ELR (cell line): ENCODE results near the gene SMYD3.
"Not testable (repeated sequence)": the region's sequence is repeated elsewhere in the genome, so short reads cannot be mapped to it uniquely, and the experiment has no call there.

Experiments
- DNase-seq: peaks from one replicate; pipeline ENCODE4 v3.0.0-alpha.2; 2015; ENCODE audit warnings: low read depth

Gene SMYD3

GRCh38 chr1:246024118-246024517 lies 483.0 kb downstream of the SMYD3 start:
- not testable (repeated sequence) for DNase-seq

DNA sequence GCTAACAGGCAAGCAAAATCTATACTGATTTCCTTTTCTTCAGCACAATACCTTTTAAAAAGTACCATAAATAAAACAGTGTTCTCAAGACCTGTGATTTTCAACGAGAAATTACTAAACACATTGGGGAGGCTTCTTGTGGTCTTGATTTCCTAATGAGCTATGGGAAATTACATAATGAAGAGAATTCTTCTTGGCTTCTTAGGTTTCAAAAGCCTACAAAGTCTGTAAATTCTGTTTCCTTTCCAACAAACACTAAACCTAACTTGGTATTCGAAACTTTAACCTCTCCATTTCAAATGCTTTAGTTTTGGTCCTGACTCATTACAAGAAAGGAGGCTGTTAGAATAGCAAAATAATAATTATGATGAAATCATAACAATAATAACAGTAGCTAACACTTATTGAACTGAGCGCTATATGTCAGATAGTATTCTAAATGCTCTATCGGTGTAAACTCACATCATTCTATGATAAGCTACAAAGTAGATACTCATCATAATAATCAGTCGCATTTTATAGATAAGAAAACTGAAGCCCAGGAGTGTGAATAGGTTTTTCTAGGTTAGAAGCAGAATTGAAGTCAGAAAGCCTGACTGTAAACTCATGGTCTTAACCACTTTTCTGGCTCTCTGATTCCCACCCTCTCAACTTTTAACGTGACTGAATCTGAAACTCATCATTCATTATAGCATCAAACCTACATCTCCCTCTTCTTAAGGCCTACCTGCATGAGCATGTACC lies 486.7 kb downstream of the SMYD3 start:
- no peak for DNase-seq

GRCh38 chr1:246018146-246018545 lies 488.9 kb downstream of the SMYD3 start:
- no peak for DNase-seq

GRCh38 chr1:246012341-246012740 lies 494.7 kb downstream of the SMYD3 start:
- peak; percentile 55 for DNase-seq

- DNase-seq, result no peak
These were observed 496.7 kb downstream of the SMYD3 start for GRCh38 chr1:246010386-246010785.

GRCh38 chr1:246008363-246008831 lies 498.7 kb downstream of the SMYD3 start:
- DNase-seq, result no peak

DNA sequence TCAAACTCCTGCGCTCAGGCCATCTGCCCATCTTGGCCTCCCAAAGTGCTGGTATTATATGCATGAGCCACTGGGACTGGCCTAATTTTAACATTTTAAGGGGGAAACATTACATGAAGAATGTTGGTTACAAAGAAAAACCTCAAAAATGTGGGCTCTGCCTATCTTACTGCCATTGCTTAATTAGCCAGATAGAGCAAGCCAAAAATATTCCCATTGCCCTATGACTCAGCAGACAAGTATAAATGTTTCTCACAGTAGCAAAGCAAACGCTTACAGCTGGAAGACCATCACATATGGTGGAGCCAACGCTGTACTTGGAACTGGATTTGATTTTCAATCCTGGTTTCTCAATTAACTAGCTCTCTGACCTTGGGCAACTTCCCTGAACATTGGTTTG lies 502.0 kb downstream of the SMYD3 start:
- peak; percentile 84 for DNase-seq

GRCh38 chr1:246004301-246004700 lies 502.8 kb downstream of the SMYD3 start:
- no peak for DNase-seq

- DNase-seq, result no peak
These were observed 503.7 kb downstream of the SMYD3 start for GRCh38 chr1:246003442-246003730.

DNA sequence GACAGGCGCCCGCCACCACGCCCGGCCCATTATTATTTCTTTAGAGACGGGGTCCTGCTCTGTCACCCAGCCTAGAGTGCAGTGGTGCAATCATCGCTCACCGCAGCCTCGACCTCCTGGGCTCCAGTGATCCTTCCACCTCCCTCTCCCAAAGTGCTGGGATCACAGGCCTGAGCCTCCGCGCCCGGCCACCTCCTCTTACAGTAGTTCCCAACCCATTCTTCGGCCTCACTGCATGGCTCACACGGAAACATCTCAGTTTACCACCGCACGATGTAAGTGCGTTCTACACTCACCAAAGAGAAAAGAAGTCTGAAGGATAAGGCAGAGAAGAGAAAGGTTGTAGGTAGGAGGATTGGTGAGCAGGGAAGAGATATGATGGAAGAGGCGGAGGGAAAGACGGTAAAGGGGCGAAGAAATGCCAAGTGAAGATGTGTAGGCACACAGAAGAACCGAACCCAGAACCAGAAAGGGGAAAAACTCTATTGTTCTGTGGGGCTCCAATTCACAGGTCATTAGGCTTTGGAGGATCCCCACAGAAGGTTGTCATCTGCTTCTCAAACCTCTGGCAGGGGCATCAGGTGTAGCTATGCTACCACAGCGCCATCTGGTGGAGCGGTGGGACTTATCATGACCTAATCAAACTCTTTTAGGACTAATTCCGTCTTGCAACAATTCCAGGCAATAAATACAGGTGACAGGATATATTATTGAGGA lies 504.2 kb downstream of the SMYD3 start:
- peak; percentile 82 for DNase-seq

GRCh38 chr1:246001837-246002230 lies 505.2 kb downstream of the SMYD3 start:
- no peak for DNase-seq

GRCh38 chr1:246001142-246001836 lies 505.8 kb downstream of the SMYD3 start:
- no peak for DNase-seq

DNA sequence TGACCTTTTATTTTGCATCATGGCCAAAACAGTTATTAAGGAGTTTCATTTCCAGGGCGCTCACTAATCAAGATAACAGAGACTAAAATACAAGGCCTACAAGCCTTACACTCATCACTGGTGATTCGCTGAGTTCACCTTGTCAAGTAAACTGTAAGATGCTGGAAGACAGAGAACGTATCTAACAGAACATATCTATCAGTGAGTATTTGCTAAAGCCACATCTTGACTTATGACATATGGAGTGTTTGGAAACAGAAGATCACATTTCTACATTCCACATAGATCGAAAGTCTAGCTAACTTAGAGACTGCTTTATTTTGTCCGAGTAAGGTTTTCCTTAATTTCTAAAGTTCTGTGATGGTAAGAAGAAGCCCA lies 506.5 kb downstream of the SMYD3 start:
- no peak for DNase-seq

GRCh38 chr1:245999697-246000637 lies 507.1 kb downstream of the SMYD3 start:
- no peak for DNase-seq

DNA sequence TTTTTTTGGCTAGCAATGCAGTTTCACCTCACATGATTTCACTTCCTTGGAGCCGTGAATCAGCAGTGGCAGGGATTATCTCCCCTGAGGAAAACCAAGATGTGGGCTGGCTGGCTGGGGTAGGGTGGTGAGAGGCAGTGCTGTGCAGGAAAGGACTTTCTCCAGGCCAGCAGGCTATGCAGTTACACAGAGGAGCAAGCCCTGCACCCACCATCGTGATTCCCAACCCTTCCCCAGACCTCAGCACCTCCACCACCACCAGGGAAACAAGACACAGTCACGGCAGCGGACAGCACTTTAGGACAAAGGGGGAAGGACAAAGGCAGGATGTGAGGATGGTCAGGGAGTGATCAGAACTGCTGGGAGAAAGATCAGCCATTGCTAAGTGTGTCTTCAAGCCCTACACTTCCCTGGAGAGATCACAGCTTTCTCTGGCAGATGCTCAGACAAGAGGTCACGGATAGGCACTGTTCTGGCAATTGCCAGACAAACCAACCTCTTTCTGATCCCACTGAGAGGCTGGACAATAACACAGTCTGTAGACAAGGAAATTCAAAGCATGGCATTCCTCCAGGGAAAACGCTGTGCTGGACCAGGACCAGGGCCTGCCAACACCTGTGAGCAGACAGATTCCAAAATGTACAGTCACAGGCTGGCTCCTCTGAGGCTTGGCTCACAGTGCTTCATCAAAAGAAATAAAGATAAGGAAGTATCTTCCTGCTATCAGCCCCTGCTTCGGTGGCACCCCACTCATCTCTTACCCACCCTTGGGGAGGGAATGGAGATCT lies 509.4 kb downstream of the SMYD3 start:
- peak; percentile 12 for DNase-seq

GRCh38 chr1:245996811-245997210 lies 510.3 kb downstream of the SMYD3 start:
- DNase-seq, result no peak

GRCh38 chr1:245995474-245995873 lies 511.6 kb downstream of the SMYD3 start:
- no peak for DNase-seq

DNA sequence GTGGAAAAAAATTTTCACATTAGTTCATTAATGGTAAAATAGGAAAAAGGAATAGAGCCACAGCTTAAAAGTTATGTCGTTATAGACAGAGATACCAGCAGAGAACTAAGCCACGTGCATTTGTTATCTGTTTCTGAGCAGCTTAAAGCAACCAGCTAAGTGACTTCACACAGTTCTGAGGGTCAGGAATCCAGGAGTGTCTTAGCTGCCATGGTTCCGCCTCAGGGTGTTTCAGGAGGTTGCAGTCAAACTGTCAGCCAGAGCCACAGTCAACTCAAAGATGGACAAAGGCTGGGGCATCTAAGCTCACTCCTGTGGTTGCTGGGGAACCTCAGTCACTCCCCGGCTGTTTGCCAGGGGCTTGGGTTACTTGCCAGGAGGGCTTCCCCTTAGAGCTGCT lies 515.8 kb downstream of the SMYD3 start:
- DNase-seq, result no peak

DNA sequence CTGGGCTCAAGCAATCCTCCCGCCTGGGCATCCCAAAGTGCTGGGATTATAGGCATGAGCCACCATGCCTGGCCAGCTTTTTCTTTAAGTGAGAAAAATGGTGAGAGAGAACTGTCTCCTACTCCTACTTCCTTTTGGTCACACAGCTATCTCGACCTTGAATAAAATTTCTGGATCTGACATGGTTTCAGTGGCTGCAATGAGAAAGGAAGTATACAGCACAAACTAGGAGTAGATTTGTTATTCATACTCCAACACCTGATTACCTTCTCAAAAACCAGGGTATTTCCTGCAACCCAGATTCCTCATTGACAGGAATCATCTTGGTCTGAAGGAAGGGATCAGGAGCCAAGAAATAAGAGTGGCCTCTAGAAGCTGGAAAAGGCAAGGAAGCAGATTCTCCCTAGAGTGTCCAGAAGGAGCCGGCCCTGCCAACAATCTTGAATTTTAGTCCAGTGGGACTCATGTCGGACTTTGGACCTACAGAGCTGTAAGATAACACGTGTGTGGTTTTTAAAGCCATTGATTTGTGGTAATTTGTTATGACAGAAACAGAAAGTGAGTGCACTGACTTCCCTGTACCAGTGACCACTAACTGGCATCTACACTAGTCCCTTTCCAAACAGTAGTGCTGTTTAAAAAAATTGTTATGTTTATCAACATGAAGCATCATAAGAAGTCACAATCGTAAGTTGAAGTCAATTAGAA lies 516.6 kb downstream of the SMYD3 start:
- DNase-seq, result no peak

DNA sequence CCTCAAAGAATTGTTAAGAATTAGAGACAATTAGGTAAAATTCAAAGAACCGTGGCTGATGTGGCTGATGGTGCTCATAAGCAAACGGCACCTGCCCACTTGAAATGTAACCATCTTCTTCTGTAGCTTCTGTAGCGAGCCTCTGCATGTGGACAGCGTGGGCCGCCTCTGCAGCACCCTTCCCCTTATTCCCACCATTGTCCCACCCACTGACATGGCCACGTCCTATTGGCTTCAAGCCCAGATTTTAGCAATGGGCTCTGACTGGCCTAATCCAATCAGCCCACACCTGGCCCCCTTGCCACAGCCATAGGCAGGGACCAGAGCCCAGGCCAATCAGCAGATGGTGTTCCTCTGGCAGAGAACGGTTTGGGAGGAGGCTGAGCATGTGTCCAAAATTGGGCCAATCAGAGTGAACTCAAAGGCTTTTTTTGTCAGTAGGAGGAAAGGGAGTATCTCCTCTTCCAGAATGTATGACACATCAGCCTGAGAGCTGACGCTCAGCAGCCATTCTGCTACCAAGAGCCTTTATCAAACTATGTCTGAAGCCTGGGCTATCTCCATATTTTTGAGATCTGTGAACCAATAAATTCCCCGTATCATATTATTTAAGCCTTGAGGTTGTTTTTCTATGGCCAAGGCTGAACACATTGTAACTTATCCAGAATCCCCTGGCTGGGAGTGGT lies 518.5 kb downstream of the SMYD3 start:
- DNase-seq, result no peak
